ENCODE measurements around the gene MAP4K3. TPM values are rescaled to one million over a fixed set of nuclear protein-coding genes. Genes with fewer than 3 reads are reported as not detected.

Gene MAP4K3
- total RNA-seq (10 to 100 TPM; 72.1 to 96.8 (median 77.4) TPM), polyA plus RNA-seq (10 to 100 TPM in 2 of 3 donors, 1 to 10 TPM in 1; 8.0 to 12.6 (median 12.3) TPM)

DNA sequence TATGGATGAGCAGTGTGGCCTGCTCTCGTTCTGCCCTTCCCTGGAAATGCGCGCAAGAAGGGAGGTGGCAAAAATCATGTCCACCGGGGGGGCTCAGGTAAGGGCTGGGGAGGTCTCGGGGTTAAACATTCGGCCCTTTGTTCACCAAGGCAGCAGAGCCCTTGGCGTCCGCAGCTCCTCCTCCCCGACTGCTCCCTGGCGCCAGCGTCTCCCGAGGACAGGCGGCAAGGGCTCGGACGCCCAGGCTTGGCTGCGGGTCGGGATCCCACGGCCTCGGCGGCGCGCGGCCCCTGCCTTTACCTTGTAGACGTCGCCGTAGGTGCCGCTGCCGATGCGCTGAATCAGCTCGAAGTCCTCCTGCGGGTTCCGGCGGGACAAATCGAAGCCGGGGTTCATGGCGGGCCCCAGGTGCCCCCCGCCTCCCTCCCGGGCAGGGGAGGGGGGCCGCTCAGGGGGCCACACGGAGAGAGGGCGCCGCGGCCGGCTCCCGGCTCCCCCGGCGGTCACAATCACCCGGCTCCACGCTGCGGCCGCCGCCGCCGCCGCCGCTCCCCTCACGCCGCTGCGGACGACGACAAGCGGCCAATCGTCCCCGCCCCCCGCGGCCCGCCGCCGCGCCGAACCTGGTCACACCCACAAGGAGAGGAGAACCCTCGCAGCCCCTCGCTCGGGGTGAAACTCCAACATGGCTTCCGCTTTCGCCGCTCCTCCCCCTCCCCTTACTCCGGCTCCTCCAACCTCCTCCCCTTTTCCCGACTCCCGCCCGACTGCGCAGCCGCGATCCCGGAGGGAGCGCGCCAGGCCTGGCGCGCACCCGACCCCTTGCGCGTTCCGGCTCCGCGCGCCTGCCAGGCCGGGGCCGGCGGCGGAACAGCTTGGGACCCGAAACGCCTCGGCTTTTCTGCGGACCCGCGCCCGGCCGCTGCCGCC lies at the start of gene MAP4K3:
TSS of gene MAP4K3 (minus strand) at position 694 of the 930 bp plus-strand sequence. CDS start at position 396, 298 bp downstream.
- intact Hi-C loops (cut with DNase I): loop anchor here (2.0 to 10.0 kb wide), 3 partner anchors 58 to 338 kb away; partner anchors contain the start of gene THUMPD2
- H3K4me3 ChIP-seq: peak within 1 kb of the TSS; percentile 90 to 97 (median 93)
- no peaks in the 10 kb centered on the region for H3K36me3 ChIP-seq
- H3K4me1 ChIP-seq: peaks cover 0 to 57% (median 54%) of the 10 kb centered on the region in 4 donors
- TF ChIP-seq EP300 (IDR thresholded peaks at IDR 0.05) (no peak), POLR2AphosphoS5 (IDR thresholded peaks at IDR 0.05) (peak; percentile 75 to 96 (median 92)), POLR2A (IDR thresholded peaks at IDR 0.05) (peak; percentile 70 to 79)
- peak within 1 kb of the TSS; percentile 96 to 99 (median 98) for H3K27ac ChIP-seq
- DNase-seq: peak; percentile 97
- H3K9me3 ChIP-seq: no peaks in the 10 kb centered on the region
- no peaks in the 10 kb centered on the region for H3K27me3 ChIP-seq
- WGBS, 2 donors: 0 to 1% methylated on average over 109 of the region's 109 CpGs

DNA sequence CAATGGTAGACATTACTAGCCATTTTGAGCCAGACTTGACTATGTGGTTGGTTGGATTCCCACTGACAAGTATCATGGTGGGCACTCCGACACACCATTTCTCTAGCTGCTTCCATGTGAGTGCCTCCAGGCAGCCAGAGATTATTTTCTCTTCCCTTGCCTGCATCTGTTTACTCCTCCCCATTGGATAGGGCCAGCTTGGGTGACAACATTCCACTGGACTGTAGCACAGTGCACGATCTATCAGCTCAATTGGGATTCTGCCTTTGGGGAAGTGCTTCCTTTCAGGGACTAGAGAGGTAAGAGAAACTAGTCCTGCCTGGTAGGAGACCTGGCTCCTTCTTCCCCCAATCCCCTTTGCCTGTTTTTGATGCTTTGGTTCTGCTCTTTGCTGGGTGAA lies 49.0 kb upstream of the MAP4K3 start:
- no peak overlapping the region for H3K4me3 ChIP-seq
- intact Hi-C loops (cut with DNase I): no loop called here
- no peak overlapping the region for H3K27ac ChIP-seq
- no peak for TF ChIP-seq POLR2AphosphoS5 (IDR thresholded peaks at IDR 0.05)
- TF ChIP-seq POLR2A (IDR thresholded peaks at IDR 0.05): no peak
- TF ChIP-seq EP300 (IDR thresholded peaks at IDR 0.05): no peak
- TF ChIP-seq, protein P1, sequence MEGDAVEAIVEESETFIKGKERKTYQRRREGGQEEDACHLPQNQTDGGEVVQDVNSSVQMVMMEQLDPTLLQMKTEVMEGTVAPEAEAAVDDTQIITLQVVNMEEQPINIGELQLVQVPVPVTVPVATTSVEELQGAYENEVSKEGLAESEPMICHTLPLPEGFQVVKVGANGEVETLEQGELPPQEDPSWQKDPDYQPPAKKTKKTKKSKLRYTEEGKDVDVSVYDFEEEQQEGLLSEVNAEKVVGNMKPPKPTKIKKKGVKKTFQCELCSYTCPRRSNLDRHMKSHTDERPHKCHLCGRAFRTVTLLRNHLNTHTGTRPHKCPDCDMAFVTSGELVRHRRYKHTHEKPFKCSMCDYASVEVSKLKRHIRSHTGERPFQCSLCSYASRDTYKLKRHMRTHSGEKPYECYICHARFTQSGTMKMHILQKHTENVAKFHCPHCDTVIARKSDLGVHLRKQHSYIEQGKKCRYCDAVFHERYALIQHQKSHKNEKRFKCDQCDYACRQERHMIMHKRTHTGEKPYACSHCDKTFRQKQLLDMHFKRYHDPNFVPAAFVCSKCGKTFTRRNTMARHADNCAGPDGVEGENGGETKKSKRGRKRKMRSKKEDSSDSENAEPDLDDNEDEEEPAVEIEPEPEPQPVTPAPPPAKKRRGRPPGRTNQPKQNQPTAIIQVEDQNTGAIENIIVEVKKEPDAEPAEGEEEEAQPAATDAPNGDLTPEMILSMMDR (IDR thresholded peaks at IDR 0.05): no peak
- H3K36me3 ChIP-seq: no peaks in the 10 kb centered on the region
- DNase-seq: no peak
- 95 to 96% methylated on average over 2 of the region's 2 CpGs for WGBS, 2 donors
- no peaks in the 10 kb centered on the region for H3K9me3 ChIP-seq
- H3K4me1 ChIP-seq: peaks cover 0 to 24% (median 11%) of the 10 kb centered on the region in 4 donors
- H3K27me3 ChIP-seq: no peaks in the 10 kb centered on the region

DNA sequence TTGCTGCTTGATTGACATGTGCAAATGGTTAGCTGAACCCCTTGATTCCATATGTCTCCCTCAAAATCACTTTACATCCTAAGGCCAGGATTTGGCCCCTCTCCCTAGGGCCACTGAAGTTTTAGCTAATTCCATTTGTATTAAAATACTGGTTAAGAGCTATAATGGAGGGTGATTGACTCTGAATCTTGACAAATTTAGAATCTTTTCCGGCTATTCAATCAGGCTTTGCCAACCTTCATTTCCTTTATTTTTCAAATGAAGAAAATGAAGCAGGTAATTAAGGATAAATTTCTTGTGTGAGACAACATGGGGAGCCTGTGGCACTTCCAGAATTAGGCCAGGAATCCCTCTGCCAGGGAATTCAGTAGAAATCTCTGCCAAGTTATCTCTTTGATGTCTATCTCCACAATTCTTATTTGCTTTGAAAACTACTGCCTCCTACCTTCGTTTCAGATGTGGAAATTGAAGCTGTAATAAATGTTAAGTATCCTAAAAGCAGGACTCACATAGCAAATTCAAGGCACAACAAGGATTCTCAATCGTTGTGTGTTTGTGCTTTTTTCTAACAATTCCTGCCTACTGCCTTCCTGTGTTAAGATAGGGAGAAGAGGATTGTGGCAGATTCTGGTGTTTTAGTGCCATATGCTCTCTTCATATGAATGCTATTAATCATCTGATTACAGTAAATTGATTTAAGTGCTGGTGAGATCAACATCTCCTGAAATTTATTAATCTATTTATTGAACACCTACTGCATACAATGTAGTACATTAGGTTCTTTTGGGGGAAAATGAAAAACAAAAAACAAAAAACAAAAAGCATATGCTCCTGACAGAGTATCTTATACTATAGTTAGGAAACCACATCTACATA lies 47.8 kb upstream of the MAP4K3 start:
- intact Hi-C loops (cut with DNase I): no loop called here
- no peak overlapping the region for H3K27ac ChIP-seq
- H3K4me1 ChIP-seq: peaks cover 0 to 24% (median 11%) of the 10 kb centered on the region in 4 donors
- WGBS, 2 donors: 59 to 63% methylated on average over 3 of the region's 3 CpGs
- no peak for DNase-seq
- TF ChIP-seq, protein P1 (IDR thresholded peaks at IDR 0.05): no peak
- H3K4me3 ChIP-seq: no peak overlapping the region
- H3K9me3 ChIP-seq: no peaks in the 10 kb centered on the region
- no peaks in the 10 kb centered on the region for H3K36me3 ChIP-seq
- no peaks in the 10 kb centered on the region for H3K27me3 ChIP-seq

DNA sequence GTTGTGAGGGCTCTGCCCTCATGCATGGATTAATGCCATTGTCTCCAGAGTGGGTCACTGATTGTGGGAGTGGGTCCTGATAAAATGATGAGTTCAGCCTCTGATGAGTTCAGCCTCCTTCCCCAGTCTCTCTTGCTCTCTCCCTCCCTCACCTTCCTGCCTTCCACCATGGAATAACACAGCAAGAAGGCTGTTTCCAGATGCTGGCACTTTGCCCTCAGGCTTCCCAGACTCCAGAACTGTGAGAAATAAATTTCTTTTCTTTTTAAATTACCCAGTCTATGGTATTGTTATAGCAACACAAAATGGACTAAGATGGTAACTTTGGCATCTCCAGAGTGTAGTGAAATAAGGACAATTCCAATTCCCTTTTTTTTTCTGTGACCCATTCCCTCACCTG lies 47.1 kb upstream of the MAP4K3 start:
- Histone ChIP-seq H3K9me3 (no peaks in the 10 kb centered on the region), H3K4me3 (no peak overlapping the region), H3K27ac (no peak overlapping the region), H3K4me1 (peaks cover 0 to 24% (median 11%) of the 10 kb centered on the region in 4 donors), H3K27me3 (no peaks in the 10 kb centered on the region), H3K36me3 (no peaks in the 10 kb centered on the region)
- TF ChIP-seq POLR2A (IDR thresholded peaks at IDR 0.05): no peak
- TF ChIP-seq POLR2AphosphoS5 (IDR thresholded peaks at IDR 0.05): no peak
- no peak for TF ChIP-seq EP300 (IDR thresholded peaks at IDR 0.05)
- TF ChIP-seq, protein P1 (IDR thresholded peaks at IDR 0.05): no peak
- intact Hi-C loops (cut with DNase I): no loop called here
- no peak for DNase-seq
